Measurements from ENCODE around the gene DICER1.

DICER1 gene

GRCh38 chr14:95095996-95096395, 61.3 kb downstream of the DICER1 start:
- H3K4me3 ChIP-seq (ENCODE audit: low read depth, low read length), result no peak overlapping the region
- no peak for DNase-seq (ENCODE audit: low read depth)
- TF ChIP-seq CTCF (IDR thresholded peaks at IDR 0.05; ENCODE audit: insufficient read depth, low read depth, low read length, missing control alignments), result no peak

GRCh38 chr14:95092723-95093122, 64.6 kb downstream of the DICER1 start:
- no peak overlapping the region for H3K4me3 ChIP-seq (ENCODE audit: low read depth, low read length)
- TF ChIP-seq CTCF (IDR thresholded peaks at IDR 0.05; ENCODE audit: insufficient read depth, low read depth, low read length, missing control alignments), result no peak
- no peak for DNase-seq (ENCODE audit: low read depth)

GRCh38 chr14:95091581-95091980, 65.7 kb downstream of the DICER1 start:
- H3K4me3 ChIP-seq (ENCODE audit: low read depth, low read length), result no peak overlapping the region
- DNase-seq (ENCODE audit: low read depth), result no peak
- no peak for TF ChIP-seq CTCF (IDR thresholded peaks at IDR 0.05; ENCODE audit: insufficient read depth, low read depth, low read length, missing control alignments)

- DNase-seq (ENCODE audit: low read depth), result no peak
- no peak for TF ChIP-seq CTCF (IDR thresholded peaks at IDR 0.05; ENCODE audit: insufficient read depth, low read depth, low read length, missing control alignments)
Observed at GRCh38 chr14:95088665-95089064, 68.7 kb downstream of the DICER1 start.

GRCh38 chr14:95087619-95088018, 69.7 kb downstream of the DICER1 start:
- TF ChIP-seq CTCF (IDR thresholded peaks at IDR 0.05; ENCODE audit: insufficient read depth, low read depth, low read length, missing control alignments), result no peak
- DNase-seq (ENCODE audit: low read depth), result no peak
- H3K4me3 ChIP-seq (ENCODE audit: low read depth, low read length), result no peak overlapping the region

More at GRCh38 chr14:95088665-95089064, 68.7 kb downstream of the DICER1 start:
- H3K4me3 ChIP-seq (ENCODE audit: low read depth, low read length), result no peak overlapping the region

- no peak overlapping the region for H3K4me3 ChIP-seq (ENCODE audit: low read depth, low read length)
- TF ChIP-seq CTCF (IDR thresholded peaks at IDR 0.05; ENCODE audit: insufficient read depth, low read depth, low read length, missing control alignments), result no peak
- DNase-seq (ENCODE audit: low read depth), result no peak
Observed at GRCh38 chr14:95085321-95085720, 72.0 kb downstream of the DICER1 start.

- TF ChIP-seq CTCF (IDR thresholded peaks at IDR 0.05; ENCODE audit: insufficient read depth, low read depth, low read length, missing control alignments), result no peak
- no peak for DNase-seq (ENCODE audit: low read depth)
- H3K4me3 ChIP-seq (ENCODE audit: low read depth, low read length), result no peak overlapping the region
Observed at GRCh38 chr14:95078867-95079266, 78.5 kb downstream of the DICER1 start.
